SU-DHL-6 (cell line): ENCODE data around the gene ABHD17B.

Experiments
- CTCF ChIP-seq: fragments of 200-600 bp; sonication (generic); IDR thresholded peaks from one replicate; pipeline ENCODE4 v1.5.1; 2017; ENCODE audit warnings: antibody characterized with exemption, mild to moderate bottlenecking, low read length, moderate library complexity; ENCODE audit not compliant: insufficient read depth, poor library complexity, severe bottlenecking
- EZH2phosphoT487 ChIP-seq: fragments of 200-600 bp; sonication (generic), shearing (Covaris generic); conservative IDR thresholded peaks from 2 replicates; pipeline ENCODE4 v1.6.1; 2018; ENCODE audit warnings: mild to moderate bottlenecking, antibody characterized with exemption, low read length, moderate library complexity, mixed read lengths

- TF ChIP-seq CTCF = no peak
- TF ChIP-seq EZH2phosphoT487 = no peak
Observed at GRCh38 chr9:71890042-71890679, 20.8 kb downstream of the ABHD17B start.
